HEK293 (cell line): ENCODE data around the gene PDE9A.

Experiments
- MZF1 ChIP-seq: fragments of 450-650 bp; formaldehyde crosslinking; IDR thresholded peaks from 2 replicates; pipeline ENCODE4 v1.5.1; 2017; ENCODE audit warnings: missing biosample characterization, missing genetic modification characterization, borderline replicate concordance
- ZBTB21 ChIP-seq: fragments of 450-650 bp; formaldehyde crosslinking; IDR thresholded peaks from 2 replicates; pipeline ENCODE4 v1.5.1; 2017; ENCODE audit warnings: missing biosample characterization, missing genetic modification characterization
- ZNF350 ChIP-seq: fragments of 450-650 bp; formaldehyde crosslinking; IDR thresholded peaks from 2 replicates; pipeline ENCODE4 v1.5.0; 2017; ENCODE audit warnings: missing biosample characterization, mild to moderate bottlenecking, missing genetic modification characterization
- ZNF416 ChIP-seq: fragments of 450-650 bp; formaldehyde crosslinking; IDR thresholded peaks from 2 replicates; pipeline ENCODE4 v1.5.1; 2016; ENCODE audit warnings: missing biosample characterization, missing genetic modification characterization
- TF ChIP-seq, protein P1 (sequence below): fragments of 450-650 bp; formaldehyde crosslinking; IDR thresholded peaks from 2 replicates; pipeline ENCODE4 v1.5.1; 2016; ENCODE audit warnings: missing biosample characterization, missing genetic modification characterization
- TF ChIP-seq, protein P2 (sequence below): fragments of 450-650 bp; formaldehyde crosslinking; IDR thresholded peaks from 2 replicates; pipeline ENCODE4 v1.5.1; 2016; ENCODE audit warnings: missing biosample characterization, missing genetic modification characterization, borderline replicate concordance

DNA sequence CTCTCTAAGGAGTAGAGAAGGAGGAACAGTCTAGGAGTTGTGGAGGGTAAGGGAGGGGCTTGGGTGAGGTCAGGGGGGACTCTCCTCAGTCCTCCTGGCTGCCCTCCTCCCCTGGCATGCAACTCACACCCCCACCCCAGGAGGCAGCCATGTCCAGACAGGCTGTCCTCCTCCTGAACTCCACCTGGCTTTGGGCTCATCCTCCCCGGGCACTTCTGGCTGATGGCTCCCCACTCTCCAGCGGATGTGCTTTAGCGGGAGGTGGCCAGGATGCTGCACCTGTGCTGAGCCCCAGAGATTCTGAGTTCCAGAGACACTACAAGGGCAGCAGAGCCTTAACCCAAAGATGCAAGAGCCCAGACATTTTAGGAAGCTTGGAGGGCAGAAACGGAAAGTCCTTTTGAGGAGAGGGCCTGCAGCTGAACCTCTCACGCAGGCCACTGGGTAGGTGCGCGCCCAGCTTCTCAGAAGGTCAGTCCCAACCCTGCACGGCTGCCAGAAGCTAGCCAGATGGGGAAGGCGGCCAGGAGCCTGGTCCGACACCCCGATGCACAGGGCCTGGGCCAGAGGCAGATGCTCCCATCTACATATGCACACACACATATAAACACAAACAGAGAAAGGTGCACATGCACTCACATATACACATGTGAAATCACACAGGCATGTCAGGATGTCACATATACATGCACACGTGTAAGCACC, 83.4 kb downstream of the PDE9A start:
- TF ChIP-seq, protein P1, sequence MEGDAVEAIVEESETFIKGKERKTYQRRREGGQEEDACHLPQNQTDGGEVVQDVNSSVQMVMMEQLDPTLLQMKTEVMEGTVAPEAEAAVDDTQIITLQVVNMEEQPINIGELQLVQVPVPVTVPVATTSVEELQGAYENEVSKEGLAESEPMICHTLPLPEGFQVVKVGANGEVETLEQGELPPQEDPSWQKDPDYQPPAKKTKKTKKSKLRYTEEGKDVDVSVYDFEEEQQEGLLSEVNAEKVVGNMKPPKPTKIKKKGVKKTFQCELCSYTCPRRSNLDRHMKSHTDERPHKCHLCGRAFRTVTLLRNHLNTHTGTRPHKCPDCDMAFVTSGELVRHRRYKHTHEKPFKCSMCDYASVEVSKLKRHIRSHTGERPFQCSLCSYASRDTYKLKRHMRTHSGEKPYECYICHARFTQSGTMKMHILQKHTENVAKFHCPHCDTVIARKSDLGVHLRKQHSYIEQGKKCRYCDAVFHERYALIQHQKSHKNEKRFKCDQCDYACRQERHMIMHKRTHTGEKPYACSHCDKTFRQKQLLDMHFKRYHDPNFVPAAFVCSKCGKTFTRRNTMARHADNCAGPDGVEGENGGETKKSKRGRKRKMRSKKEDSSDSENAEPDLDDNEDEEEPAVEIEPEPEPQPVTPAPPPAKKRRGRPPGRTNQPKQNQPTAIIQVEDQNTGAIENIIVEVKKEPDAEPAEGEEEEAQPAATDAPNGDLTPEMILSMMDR (tag by site-specific recombination), result no peak
- no peak for TF ChIP-seq ZNF416 (tag by site-specific recombination)
- TF ChIP-seq, protein P2, sequence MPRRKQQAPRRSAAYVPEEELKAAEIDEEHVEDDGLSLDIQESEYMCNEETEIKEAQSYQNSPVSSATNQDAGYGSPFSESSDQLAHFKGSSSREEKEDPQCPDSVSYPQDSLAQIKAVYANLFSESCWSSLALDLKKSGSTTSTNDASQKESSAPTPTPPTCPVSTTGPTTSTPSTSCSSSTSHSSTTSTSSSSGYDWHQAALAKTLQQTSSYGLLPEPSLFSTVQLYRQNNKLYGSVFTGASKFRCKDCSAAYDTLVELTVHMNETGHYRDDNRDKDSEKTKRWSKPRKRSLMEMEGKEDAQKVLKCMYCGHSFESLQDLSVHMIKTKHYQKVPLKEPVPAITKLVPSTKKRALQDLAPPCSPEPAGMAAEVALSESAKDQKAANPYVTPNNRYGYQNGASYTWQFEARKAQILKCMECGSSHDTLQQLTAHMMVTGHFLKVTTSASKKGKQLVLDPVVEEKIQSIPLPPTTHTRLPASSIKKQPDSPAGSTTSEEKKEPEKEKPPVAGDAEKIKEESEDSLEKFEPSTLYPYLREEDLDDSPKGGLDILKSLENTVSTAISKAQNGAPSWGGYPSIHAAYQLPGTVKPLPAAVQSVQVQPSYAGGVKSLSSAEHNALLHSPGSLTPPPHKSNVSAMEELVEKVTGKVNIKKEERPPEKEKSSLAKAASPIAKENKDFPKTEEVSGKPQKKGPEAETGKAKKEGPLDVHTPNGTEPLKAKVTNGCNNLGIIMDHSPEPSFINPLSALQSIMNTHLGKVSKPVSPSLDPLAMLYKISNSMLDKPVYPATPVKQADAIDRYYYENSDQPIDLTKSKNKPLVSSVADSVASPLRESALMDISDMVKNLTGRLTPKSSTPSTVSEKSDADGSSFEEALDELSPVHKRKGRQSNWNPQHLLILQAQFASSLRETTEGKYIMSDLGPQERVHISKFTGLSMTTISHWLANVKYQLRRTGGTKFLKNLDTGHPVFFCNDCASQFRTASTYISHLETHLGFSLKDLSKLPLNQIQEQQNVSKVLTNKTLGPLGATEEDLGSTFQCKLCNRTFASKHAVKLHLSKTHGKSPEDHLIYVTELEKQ (tag by site-specific recombination), result no peak
- TF ChIP-seq ZBTB21 (tag by site-specific recombination), result no peak
- TF ChIP-seq ZNF350 (tag by site-specific recombination), result no peak
- no peak for TF ChIP-seq MZF1 (tag by site-specific recombination)
